ENCODE data around the gene PPP1R8.

DNA sequence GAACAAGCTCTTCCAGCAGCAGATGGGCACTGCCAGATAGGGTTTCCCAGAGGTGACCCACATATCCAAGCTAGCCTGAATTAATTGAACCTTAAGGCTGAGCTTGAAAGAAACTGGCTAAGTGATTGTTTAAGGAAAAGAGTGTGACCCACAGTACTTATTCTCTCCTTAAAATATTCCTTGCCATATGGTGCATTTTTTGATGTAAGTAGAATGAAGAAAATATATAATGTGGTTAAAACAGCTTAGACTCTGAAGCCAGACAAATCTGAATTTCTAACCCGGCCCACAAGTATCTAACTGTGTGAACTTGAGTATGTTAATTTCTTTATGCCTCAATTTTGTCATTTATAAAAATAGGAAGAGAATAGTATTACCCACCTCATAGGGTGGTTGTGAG is 4.9 kb downstream of the PPP1R8 start:
- TF ChIP-seq, protein P1, sequence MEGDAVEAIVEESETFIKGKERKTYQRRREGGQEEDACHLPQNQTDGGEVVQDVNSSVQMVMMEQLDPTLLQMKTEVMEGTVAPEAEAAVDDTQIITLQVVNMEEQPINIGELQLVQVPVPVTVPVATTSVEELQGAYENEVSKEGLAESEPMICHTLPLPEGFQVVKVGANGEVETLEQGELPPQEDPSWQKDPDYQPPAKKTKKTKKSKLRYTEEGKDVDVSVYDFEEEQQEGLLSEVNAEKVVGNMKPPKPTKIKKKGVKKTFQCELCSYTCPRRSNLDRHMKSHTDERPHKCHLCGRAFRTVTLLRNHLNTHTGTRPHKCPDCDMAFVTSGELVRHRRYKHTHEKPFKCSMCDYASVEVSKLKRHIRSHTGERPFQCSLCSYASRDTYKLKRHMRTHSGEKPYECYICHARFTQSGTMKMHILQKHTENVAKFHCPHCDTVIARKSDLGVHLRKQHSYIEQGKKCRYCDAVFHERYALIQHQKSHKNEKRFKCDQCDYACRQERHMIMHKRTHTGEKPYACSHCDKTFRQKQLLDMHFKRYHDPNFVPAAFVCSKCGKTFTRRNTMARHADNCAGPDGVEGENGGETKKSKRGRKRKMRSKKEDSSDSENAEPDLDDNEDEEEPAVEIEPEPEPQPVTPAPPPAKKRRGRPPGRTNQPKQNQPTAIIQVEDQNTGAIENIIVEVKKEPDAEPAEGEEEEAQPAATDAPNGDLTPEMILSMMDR (conservative IDR thresholded peaks at IDR 0.05; ENCODE audit: low read length) = no peak
- no peak for TF ChIP-seq EZH2phosphoT487 (IDR thresholded peaks at IDR 0.05; ENCODE audit: borderline replicate concordance, low read depth, low read length)
